Stimulated activated CD8-positive, alpha-beta memory T cell treated with anti-CD3 and anti-CD28 coated beads, Interleukin-15, amount 100 ng/mL, for 24 hours (primary cell): ENCODE data around the gene ESPNL.
"Not testable (repeated sequence)": the region's sequence is repeated elsewhere in the genome, so short reads cannot be mapped to it uniquely, and the experiment has no call there.

ENCODE experiments used
- DNase-seq: peaks from one replicate; pipeline ENCODE4 v3.0.0-alpha.2; 2020; ENCODE audit warnings: low read depth

ESPNL gene

GRCh38 chr2:238171072-238171431 is 70.9 kb downstream of the ESPNL start:
- not testable (repeated sequence) for DNase-seq

GRCh38 chr2:238171575-238172187 is 71.5 kb downstream of the ESPNL start:
- DNase-seq: no peak

GRCh38 chr2:238172439-238172838 is 72.3 kb downstream of the ESPNL start:
- no peak for DNase-seq

GRCh38 chr2:238173692-238174091 is 73.6 kb downstream of the ESPNL start:
- DNase-seq: no peak

- no peak for DNase-seq
Measured at GRCh38 chr2:238174291-238174690, 74.2 kb downstream of the ESPNL start.

GRCh38 chr2:238174701-238175100 is 74.6 kb downstream of the ESPNL start:
- no peak for DNase-seq

- DNase-seq: no peak
Measured at GRCh38 chr2:238176613-238177012, 76.5 kb downstream of the ESPNL start.

GRCh38 chr2:238180554-238180953 is 80.4 kb downstream of the ESPNL start:
- DNase-seq: no peak

GRCh38 chr2:238182362-238182761 is 82.2 kb downstream of the ESPNL start:
- DNase-seq: no peak
